Gastrocnemius medialis (tissue), 4 donors: ENCODE data around the gene GPS1. TPM values are rescaled to one million over a fixed set of nuclear protein-coding genes. Genes with fewer than 3 reads are reported as not detected.

Experiments
- ATAC-seq, 2 donors: fragments of 150-250 bp; one replicate each; pipeline ENCODE4 v1.9.1; 2016
- DNase-seq, 2 donors: peaks; one replicate each; pipeline ENCODE4 v3.0.0-alpha.2; 2019
- H3K27ac ChIP-seq, 4 donors: fragments of 200-600 bp; sonication (generic); 1 replicate in 1 of 4; 2 replicates in 3 of 4; pipeline ENCODE4 v1.5.1; 2016 to 2018; ENCODE audit warnings: mild to moderate bottlenecking in 2 of 4, moderate library complexity in 1 of 4
- H3K27me3 ChIP-seq, 3 donors: fragments of 200-600 bp; sonication (generic) in 2 of 3; 1 replicate in 1 of 3; 2 replicates in 2 of 3; pipeline versions ENCODE4 v1.5.1 to v1.6.0; 2016 to 2019; ENCODE audit warnings: mild to moderate bottlenecking in 1 of 3, moderate library complexity in 1 of 3
- H3K36me3 ChIP-seq, 2 donors: fragments of 200-600 bp; sonication (generic) in 1 of 2; one replicate each; pipeline ENCODE4 v1.5.1; 2017 to 2018
- H3K4me1 ChIP-seq, 2 donors: fragments of 200-600 bp; sonication (generic) in 1 of 2; one replicate each; pipeline ENCODE4 v1.5.1; 2016 to 2017; ENCODE audit warnings: mild to moderate bottlenecking in 2 of 2
- H3K4me3 ChIP-seq, 4 donors: fragments of 200-600 bp; sonication (generic) in 3 of 4; 1 replicate in 1 of 4; 2 replicates in 3 of 4; pipeline ENCODE4 v1.5.1; 2016 to 2019; ENCODE audit warnings: mild to moderate bottlenecking in 2 of 4
- H3K9me3 ChIP-seq, 3 donors: fragments of 200-600 bp; sonication (generic) in 2 of 3; 1 replicate in 1 of 3; 2 replicates in 2 of 3; pipeline ENCODE4 v1.5.1; 2016 to 2019
- POLR2A ChIP-seq, 2 donors: fragments of 450-650 bp; IDR thresholded peaks; one replicate each; pipeline ENCODE4 v1.6.1; 2017; ENCODE audit warnings: antibody characterized with exemption in 2 of 2, mild to moderate bottlenecking in 2 of 2, moderate library complexity in 2 of 2
- in situ Hi-C, 4 donors: fragments of 200-750 bp; cut with MboI; loops; one replicate each; pipeline versions ENCODE4 v1.15.0 to v1.8.0; 2017; ENCODE audit warnings: low sequenced_read_pairs in 4 of 4
- intact Hi-C: fragments of 100-400 bp; cut with DNase I; formaldehyde crosslinking; loops from one replicate; pipeline ENCODE4 v1.15.1; 2023; ENCODE audit warnings: low total_unique reads
- total RNA-seq, 4 donors: library from RNA; depleted of rRNA; stranded (reverse); fragments of >200 nt; gene quantifications; one replicate each; pipeline versions ENCODE4 v1.1.0 to v1.2.3, GENCODE V29; 2016
- TF ChIP-seq, protein P1 (sequence below), 5 experiments: fragments of 450-650 bp in 3 of 5; fragments of 200-600 bp in 2 of 5; sonication (generic) in 2 of 5; IDR thresholded peaks in 4 of 5; conservative IDR thresholded peaks in 1 of 5; 1 replicate in 4 of 5; 2 replicates in 1 of 5; pipeline ENCODE4 v1.5.1; 2016 to 2019; ENCODE audit warnings: antibody characterized with exemption in 5 of 5, mild to moderate bottlenecking in 3 of 5, moderate library complexity in 3 of 5

GPS1 gene
- total RNA-seq, 4 donors from 2014 or later, result 119 to 174 (median 137) TPM

DNA sequence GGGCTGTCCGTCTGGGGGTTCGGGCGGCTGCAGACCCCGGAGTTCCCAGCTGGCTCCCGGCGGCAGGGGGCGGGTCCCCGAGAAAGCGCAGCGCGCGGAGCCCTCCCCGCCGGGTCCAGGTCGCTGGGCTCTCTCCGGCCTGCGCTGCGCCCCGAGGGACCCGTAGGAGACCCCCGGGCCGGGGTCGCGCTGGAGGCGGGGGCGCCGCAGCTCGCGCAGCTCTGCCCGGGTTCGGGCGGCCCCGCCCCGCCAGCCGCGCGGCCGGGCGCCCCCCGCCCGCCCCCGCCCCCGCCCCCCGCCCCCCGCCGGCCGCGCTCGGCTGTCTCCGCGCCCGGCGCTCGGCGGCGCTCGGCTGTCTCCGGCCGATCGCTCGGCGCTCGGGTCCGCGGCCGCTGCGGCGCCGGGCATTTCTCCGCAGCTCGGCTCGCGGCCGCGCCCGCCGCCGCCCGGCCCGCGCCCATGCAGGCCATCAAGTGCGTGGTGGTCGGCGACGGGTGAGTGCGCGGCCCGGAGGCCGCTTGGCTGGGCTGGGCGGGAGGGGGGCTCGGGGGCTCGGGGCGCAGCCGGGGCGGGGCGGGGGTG lies 20.3 kb upstream of the GPS1 start, which contains the start of gene RAC3:
TSS of gene RAC3 (plus strand) at position 376 of the 582 bp plus-strand sequence. CDS start at position 460, 84 bp downstream.
- TF ChIP-seq, protein P1, sequence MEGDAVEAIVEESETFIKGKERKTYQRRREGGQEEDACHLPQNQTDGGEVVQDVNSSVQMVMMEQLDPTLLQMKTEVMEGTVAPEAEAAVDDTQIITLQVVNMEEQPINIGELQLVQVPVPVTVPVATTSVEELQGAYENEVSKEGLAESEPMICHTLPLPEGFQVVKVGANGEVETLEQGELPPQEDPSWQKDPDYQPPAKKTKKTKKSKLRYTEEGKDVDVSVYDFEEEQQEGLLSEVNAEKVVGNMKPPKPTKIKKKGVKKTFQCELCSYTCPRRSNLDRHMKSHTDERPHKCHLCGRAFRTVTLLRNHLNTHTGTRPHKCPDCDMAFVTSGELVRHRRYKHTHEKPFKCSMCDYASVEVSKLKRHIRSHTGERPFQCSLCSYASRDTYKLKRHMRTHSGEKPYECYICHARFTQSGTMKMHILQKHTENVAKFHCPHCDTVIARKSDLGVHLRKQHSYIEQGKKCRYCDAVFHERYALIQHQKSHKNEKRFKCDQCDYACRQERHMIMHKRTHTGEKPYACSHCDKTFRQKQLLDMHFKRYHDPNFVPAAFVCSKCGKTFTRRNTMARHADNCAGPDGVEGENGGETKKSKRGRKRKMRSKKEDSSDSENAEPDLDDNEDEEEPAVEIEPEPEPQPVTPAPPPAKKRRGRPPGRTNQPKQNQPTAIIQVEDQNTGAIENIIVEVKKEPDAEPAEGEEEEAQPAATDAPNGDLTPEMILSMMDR (IDR thresholded peaks at IDR 0.05 in 4 of 5, conservative IDR thresholded peaks at IDR 0.05 in 1 of 5), result no peak
- TF ChIP-seq POLR2A (IDR thresholded peaks at IDR 0.05), result no peak
- DNase-seq, result no peak
- intact Hi-C loops (no loop called here), in situ Hi-C loops (loop anchor here (10.0 to 25.0 kb wide), 2 partner anchors 106 to 123 kb away; no protein-coding TSS in a partner anchor)
- H3K9me3 ChIP-seq, result no peaks in the 10 kb centered on the region
- peaks cover 3 to 15% of the 10 kb centered on the region in 2 donors for H3K36me3 ChIP-seq
- peaks cover 10 to 14% (median 11%) of the 10 kb centered on the region in 3 donors for H3K27me3 ChIP-seq
- peak within 1 kb of the TSS; percentile 46 to 61 (median 57) for H3K4me3 ChIP-seq
- no peak for ATAC-seq
- no peak within 1 kb of the TSS for H3K27ac ChIP-seq
- H3K4me1 ChIP-seq, result peaks cover 8 to 29% of the 10 kb centered on the region in 2 donors

DNA sequence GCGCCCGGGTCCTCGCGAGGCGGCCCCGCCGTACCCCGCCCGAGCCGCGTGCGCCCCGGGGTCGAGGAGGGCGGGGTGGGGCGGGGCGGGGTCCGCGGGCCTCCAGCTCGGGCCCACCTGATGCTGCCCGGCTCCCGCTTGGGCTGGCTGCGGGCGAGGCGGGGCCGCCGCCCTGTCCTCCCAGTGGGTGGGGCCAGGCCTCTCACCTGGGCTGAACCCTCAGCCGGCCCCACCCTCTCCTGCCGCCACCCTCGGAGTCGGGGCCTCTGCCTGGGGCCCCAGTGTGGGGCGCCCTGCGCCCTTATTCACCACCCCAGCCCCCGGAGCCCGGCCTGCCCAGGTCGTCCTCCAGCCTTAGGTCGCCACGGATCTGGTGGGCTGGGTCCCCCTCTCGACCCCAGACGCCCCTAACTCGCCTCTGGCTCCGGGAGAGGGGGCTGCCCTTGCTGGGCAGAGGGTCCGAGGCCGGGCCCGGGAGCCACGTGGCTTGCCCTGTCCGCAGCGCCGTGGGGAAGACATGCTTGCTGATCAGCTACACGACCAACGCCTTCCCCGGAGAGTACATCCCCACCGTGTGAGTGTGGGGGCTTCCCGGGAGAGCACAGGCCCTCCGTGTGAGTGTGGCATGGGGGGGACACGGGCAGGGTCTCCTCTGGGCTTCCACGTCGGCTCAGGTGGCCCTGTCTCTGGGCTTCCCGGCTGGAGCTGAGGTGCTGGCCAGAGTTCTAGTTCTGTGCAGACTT lies 19.6 kb upstream of the GPS1 start:
- ATAC-seq (no peak), DNase-seq (no peak)
- in situ Hi-C loops (loop anchor here (10.0 to 25.0 kb wide), 2 partner anchors 105 to 123 kb away; no protein-coding TSS in a partner anchor), intact Hi-C loops (no loop called here)
- no peak for TF ChIP-seq POLR2A (IDR thresholded peaks at IDR 0.05)
- TF ChIP-seq, protein P1 (IDR thresholded peaks at IDR 0.05 in 4 of 5, conservative IDR thresholded peaks at IDR 0.05 in 1 of 5), result no peak
- peaks cover 3 to 16% of the 10 kb centered on the region in 2 donors for H3K36me3 ChIP-seq
- no peak overlapping the region for H3K4me3 ChIP-seq
- H3K9me3 ChIP-seq, result no peaks in the 10 kb centered on the region
- H3K27me3 ChIP-seq, result peaks cover 10 to 14% (median 11%) of the 10 kb centered on the region in 3 donors
- H3K27ac ChIP-seq, result no peak overlapping the region
- H3K4me1 ChIP-seq, result peaks cover 12 to 34% of the 10 kb centered on the region in 2 donors

DNA sequence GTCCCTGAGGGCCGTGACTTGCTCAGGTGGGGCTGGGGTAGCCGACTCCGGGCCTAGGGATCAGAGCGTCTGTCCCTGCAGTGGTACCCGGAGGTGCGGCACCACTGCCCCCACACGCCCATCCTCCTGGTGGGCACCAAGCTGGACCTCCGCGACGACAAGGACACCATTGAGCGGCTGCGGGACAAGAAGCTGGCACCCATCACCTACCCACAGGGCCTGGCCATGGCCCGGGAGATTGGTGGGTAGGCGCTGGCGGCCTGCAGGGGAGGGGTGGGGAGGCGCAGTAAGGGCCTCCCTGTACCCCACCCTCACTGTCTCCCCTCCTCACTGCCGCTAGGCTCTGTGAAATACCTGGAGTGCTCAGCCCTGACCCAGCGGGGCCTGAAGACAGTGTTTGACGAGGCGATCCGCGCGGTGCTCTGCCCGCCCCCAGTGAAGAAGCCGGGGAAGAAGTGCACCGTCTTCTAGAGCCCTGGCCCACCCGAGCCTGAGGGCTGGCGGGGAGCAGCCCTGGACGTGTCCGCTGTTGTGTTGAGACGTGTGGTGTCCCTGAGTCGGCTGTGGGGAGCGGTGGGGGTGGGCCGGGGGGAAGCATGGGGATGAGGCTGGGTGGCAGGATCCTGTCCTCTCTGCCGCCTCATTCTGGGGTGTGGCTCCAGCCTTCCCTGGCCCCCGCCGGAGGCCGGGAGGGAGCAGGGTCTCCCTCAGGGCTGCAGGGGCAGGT lies 18.2 kb upstream of the GPS1 start:
- H3K27ac ChIP-seq, result no peak overlapping the region
- DNase-seq, result no peak
- H3K9me3 ChIP-seq, result no peaks in the 10 kb centered on the region
- in situ Hi-C loops (loop anchor here (10.0 to 25.0 kb wide), 2 partner anchors 104 to 121 kb away; no protein-coding TSS in a partner anchor), intact Hi-C loops (no loop called here)
- ATAC-seq, result no peak
- peaks cover 10 to 14% (median 11%) of the 10 kb centered on the region in 3 donors for H3K27me3 ChIP-seq
- peaks cover 3 to 16% of the 10 kb centered on the region in 2 donors for H3K36me3 ChIP-seq
- peaks cover 12 to 40% of the 10 kb centered on the region in 2 donors for H3K4me1 ChIP-seq
- no peak for TF ChIP-seq POLR2A (IDR thresholded peaks at IDR 0.05)
- TF ChIP-seq, protein P1 (IDR thresholded peaks at IDR 0.05 in 4 of 5, conservative IDR thresholded peaks at IDR 0.05 in 1 of 5), result no peak
- H3K4me3 ChIP-seq, result no peak overlapping the region

DNA sequence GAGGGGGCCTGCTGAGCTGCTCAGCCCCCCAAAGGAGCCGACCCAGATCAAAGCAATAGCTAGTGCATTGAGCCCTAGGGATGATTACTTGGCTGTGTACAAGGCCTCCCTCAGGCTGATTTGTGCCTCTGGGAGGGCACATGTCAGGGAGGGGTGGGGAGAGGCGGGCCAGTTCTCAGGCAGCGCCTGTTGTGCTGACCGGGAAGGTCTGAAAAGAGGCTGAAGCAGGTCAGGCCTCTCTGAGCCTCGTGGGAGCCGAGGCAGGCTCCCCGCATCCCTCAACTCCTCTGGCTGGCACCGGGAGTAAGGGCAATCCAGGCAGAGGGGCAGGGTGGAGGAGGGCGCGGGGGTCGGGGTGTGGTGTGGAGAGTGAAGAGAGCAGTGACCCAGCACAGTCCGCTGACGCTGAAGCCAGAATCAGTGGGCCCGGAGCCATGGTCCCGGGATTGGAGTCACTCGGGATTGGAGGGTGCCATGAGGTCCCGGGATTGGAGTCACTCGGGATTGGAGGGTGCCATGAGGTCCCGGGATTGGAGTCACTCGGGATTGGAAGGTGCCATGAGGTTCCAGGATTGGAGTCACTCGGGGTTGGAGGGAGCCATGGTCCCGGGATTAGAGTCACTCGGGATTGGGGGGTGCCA lies 17.2 kb upstream of the GPS1 start:
- in situ Hi-C loops, result loop anchor here (10.0 to 25.0 kb wide), 2 partner anchors 103 to 120 kb away; no protein-coding TSS in a partner anchor
- DNase-seq, result no peak
- peaks cover 12 to 40% of the 10 kb centered on the region in 2 donors for H3K4me1 ChIP-seq
- TF ChIP-seq POLR2A (IDR thresholded peaks at IDR 0.05), result no peak
- TF ChIP-seq, protein P1 (IDR thresholded peaks at IDR 0.05 in 4 of 5, conservative IDR thresholded peaks at IDR 0.05 in 1 of 5), result no peak
- no peak overlapping the region for H3K27ac ChIP-seq
- H3K27me3 ChIP-seq, result peaks cover 10 to 14% (median 11%) of the 10 kb centered on the region in 3 donors
- peaks cover 3 to 16% of the 10 kb centered on the region in 2 donors for H3K36me3 ChIP-seq
- intact Hi-C loops, result loop anchor here (5.0 kb wide), 1 partner anchor 203 kb away; no protein-coding TSS in a partner anchor
- H3K4me3 ChIP-seq, result no peak overlapping the region
- no peak for ATAC-seq
- no peaks in the 10 kb centered on the region for H3K9me3 ChIP-seq
